Right lobe of liver (tissue), 6 donors: ENCODE measurements around the gene CDH4. TPM values are rescaled to one million over a fixed set of nuclear protein-coding genes. Genes with fewer than 3 reads are reported as not detected.

ENCODE experiments used
- ATAC-seq, 4 donors: fragments of 200-7000 bp; cut with Tn5 transposase; one replicate each; pipeline ENCODE4 v1.9.1; 2020; ENCODE audit warnings: mild to moderate bottlenecking in 4 of 4, moderate library complexity in 4 of 4
- DNase-seq, 3 donors: peaks; one replicate each; pipeline ENCODE4 v3.0.0-alpha.2; 2020
- H3K27ac ChIP-seq, 3 donors: fragments of 200-600 bp; one replicate each; pipeline ENCODE4 v1.8.0; 2022
- H3K27me3 ChIP-seq, 2 donors: fragments of 200-600 bp; one replicate each; pipeline ENCODE4 v1.8.0; 2022
- H3K36me3 ChIP-seq, 4 donors: fragments of 200-600 bp; sonication (generic) in 1 of 4; one replicate each; pipeline versions ENCODE4 v1.5.1 to v1.8.0; 2017 to 2022; ENCODE audit warnings: control low read depth in 1 of 4
- H3K4me1 ChIP-seq, 4 donors: fragments of 200-600 bp; sonication (generic) in 1 of 4; one replicate each; pipeline versions ENCODE4 v1.5.1 to v1.8.0; 2017 to 2022; ENCODE audit warnings: control low read depth in 1 of 4
- H3K4me3 ChIP-seq, 3 donors: fragments of 200-600 bp; one replicate each; pipeline ENCODE4 v1.8.0; 2022
- H3K9me3 ChIP-seq, 4 donors: fragments of 200-600 bp; sonication (generic) in 1 of 4; one replicate each; pipeline versions ENCODE4 v1.5.1 to v1.8.0; 2017 to 2022; ENCODE audit warnings: control low read depth in 1 of 4
- CTCF ChIP-seq, 4 donors: fragments of 200-600 bp in 3 of 4; fragments of 450-650 bp in 1 of 4; IDR thresholded peaks; one replicate each; pipeline versions ENCODE4 v1.5.1 to v1.8.0; 2016 to 2022; ENCODE audit warnings: antibody characterized with exemption in 4 of 4, mild to moderate bottlenecking in 2 of 4
- POLR2A ChIP-seq: fragments of 450-650 bp; IDR thresholded peaks from one replicate; pipeline ENCODE4 v1.6.1; 2017; ENCODE audit warnings: antibody characterized with exemption, mild to moderate bottlenecking
- WGBS: methylation state at CpG from one replicate; pipeline ENCODE4 v1.1.6; 2018; ENCODE audit warnings: low coverage, low lambda C conversion rate; ENCODE audit not compliant: insufficient coverage; ENCODE audit errors: missing lambda C conversion rate; 5-methylcytosine and 5-hydroxymethylcytosine counted together
- intact Hi-C, 2 donors: fragments of 100-400 bp; cut with DNase I; formaldehyde crosslinking; loops; one replicate each; pipeline versions ENCODE4 v1.11.2 to v1.14.1; 2022
- total RNA-seq, 6 experiments: library from RNA; depleted of rRNA in 2 of 6; stranded (reverse); fragments of >200 nt in 2 of 6; fragmentation: NEBNext Ultra II Directional in 3 of 6; extraction: Animal tissue kit (Norgen Biotek cat#: 25700) in 3 of 6; gene quantifications; one replicate each; pipeline versions ENCODE4 v1.1.0 to v1.2.4, GENCODE V29; 2016 to 2023
- donor health status: DM: no; HTN: yes; CAD: no.
- donor health status: DM: no; HTN: no; CAD: no.
- donor health status: DM: no; HTN: no; CAD: no.
- donor health status: DM: no; HTN: yes; CAD: no.
- donor health status: DM: no; HTN: yes; CAD: no.

The CDH4 gene
- total RNA-seq, 6 experiments from 2014 or later = 0.02 to 0.14 (median 0.09) TPM; not detected in 3

DNA sequence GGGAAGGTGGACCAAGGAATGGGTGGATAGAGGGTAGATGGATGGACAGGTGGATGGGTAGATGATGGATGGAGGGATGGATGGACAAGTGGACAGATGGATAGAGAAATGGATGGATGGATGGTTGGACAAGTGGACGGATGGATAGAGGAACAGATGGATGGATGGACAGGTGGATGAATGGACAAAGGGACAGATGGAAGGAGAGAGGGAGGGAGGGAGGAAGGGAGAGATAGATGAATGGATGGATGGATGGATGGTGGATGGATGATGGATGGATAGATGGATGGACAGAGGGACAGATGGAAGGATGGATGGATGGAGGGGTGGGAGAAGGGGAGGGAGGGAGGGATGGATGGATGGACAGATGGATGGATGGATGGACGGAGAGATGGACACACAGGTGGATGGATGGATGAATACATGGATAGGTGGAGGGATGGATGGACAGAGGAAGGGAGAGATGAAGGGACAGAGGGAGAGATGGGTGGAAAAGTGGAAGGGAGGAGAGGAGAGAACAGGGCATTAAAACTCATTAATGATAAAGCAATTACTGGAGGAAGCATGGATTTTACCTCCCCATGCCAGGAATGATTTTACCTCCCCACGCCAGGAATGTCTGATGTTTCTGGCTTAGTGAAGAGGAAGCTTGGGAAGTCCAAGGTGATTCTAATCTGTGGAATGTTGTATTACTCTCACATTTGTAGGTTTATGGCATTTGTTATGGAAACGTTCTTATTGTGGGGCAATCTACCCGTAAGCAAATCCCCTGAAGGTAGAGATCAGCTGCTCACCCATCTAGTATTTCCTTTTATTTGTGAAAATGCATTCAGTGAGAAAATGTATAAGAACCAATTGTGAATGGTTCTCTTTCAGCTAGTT, 430.3 kb downstream of the CDH4 start:
- DNase-seq = no peak
- TF ChIP-seq POLR2A (no peak), CTCF (IDR thresholded peaks at IDR 0.05) (no peak)
- H3K4me3 ChIP-seq = no peak overlapping the region
- ATAC-seq = no peak
- no peaks in the 10 kb centered on the region for H3K4me1 ChIP-seq
- intact Hi-C loops = no loop called here
- no peaks in the 10 kb centered on the region for H3K27me3 ChIP-seq
- no peak overlapping the region for H3K27ac ChIP-seq
- no peaks in the 10 kb centered on the region for H3K9me3 ChIP-seq
- no peaks in the 10 kb centered on the region for H3K36me3 ChIP-seq
- 52% methylated on average over 5 of the region's 5 CpGs for WGBS

DNA sequence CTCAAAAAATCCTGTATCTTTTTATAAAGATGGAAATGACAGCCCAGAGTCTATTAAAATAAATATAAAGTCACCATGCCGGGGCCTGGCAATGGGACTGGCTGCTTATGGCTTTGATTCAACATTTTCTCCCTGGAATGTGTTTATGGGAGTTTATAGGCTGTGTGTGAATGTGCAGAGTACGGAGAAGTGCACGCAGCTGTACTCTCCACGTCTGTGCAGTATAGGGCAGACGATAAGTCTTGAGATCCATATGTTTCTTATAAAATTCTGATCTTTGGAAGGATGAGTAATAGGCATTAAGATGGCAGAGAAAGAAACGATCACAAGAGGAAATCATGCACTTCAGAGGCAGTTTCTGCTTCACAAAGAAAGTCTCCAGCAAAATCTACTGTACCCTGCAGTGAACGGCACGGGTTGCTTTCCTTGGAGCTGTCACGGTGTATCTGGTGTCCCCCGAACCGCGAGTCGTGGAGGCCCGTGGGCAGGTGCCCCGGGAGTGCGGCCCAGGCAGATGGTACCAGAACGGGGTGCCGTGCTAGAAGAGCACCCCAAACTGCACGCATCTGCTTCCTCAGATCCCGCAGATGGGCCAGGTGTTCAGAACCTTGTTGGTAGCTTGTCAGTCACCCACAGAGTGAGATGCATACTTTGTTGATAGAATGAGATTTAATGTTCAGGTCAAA, 431.1 kb downstream of the CDH4 start:
- Histone ChIP-seq H3K36me3 (no peaks in the 10 kb centered on the region), H3K4me3 (no peak overlapping the region), H3K27ac (no peak overlapping the region), H3K27me3 (no peaks in the 10 kb centered on the region), H3K9me3 (no peaks in the 10 kb centered on the region), H3K4me1 (no peaks in the 10 kb centered on the region)
- intact Hi-C loops = no loop called here
- WGBS = 68% methylated on average over 11 of the region's 20 CpGs
- DNase-seq (no peak), ATAC-seq (no peak)
- TF ChIP-seq POLR2A (no peak), CTCF (IDR thresholded peaks at IDR 0.05) (no peak)

DNA sequence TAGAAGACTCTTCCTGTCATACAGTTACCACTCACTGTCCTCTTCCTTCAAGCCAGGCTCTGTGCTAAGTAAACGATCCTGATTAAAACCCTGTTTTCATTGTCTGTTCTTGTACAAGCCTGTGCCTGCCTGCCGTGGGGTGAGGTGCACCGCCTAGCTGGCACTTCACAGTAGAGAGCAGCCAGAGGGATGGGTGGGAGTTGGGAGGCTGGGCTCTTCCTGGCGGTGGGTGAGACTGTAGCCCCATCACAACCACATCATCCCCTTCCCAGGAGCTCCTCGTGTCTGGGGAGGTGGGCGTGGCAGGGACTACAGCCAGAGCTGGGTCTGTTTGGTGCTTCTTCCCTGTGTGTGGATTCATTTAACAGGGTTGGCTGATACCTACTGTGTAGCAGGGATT, 431.7 kb downstream of the CDH4 start:
- Histone ChIP-seq H3K4me3 (no peak overlapping the region), H3K4me1 (no peaks in the 10 kb centered on the region), H3K27me3 (no peaks in the 10 kb centered on the region), H3K36me3 (no peaks in the 10 kb centered on the region), H3K9me3 (no peaks in the 10 kb centered on the region), H3K27ac (no peak overlapping the region)
- TF ChIP-seq CTCF (IDR thresholded peaks at IDR 0.05) (no peak), POLR2A (no peak)
- WGBS = 8% methylated on average over 2 of the region's 6 CpGs
- no peak for ATAC-seq
- intact Hi-C loops = no loop called here
- DNase-seq = no peak

DNA sequence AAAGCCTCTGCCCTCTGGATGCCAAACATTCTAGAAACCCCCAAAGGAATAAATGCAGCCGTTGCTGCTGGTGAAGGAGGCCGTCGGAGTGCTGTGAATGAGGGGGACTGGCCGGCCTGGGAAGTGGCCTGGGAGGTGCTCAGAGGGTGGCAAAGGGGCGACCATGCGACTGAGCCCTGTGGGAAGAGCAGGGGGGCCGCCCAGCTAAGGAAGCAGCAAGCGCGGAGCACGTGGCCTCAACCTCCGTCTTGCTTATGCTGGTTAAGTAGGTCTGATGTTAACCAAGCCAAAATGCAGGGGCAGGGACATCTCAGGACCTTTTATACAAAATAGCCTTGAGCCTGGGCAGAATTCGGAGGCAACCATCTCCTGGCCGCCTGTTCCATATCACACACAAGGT, 432.1 kb downstream of the CDH4 start:
- Histone ChIP-seq H3K4me3 (no peak overlapping the region), H3K36me3 (no peaks in the 10 kb centered on the region), H3K4me1 (no peaks in the 10 kb centered on the region), H3K9me3 (no peaks in the 10 kb centered on the region), H3K27me3 (no peaks in the 10 kb centered on the region), H3K27ac (no peak overlapping the region)
- intact Hi-C loops = no loop called here
- 52% methylated on average over 7 of the region's 13 CpGs for WGBS
- ATAC-seq = no peak
- TF ChIP-seq POLR2A = no peak
- no peak for TF ChIP-seq CTCF (IDR thresholded peaks at IDR 0.05)
- no peak for DNase-seq
